GM23338 (cell line): Measurements from ENCODE around the gene NCOA7. TPM values are rescaled to one million over a fixed set of nuclear protein-coding genes. Genes with fewer than 3 reads are reported as not detected.

Experiments
- ATAC-seq: fragments of 200-7000 bp; cut with Tn5 transposase; 3 replicates; pipeline ENCODE4 v1.9.1; 2020
- DNase-seq: peaks from one replicate; pipeline ENCODE4 v3.0.0-alpha.2; 2015; ENCODE audit warnings: low spot score
- H2AFZ ChIP-seq: fragments of 200-600 bp; sonication (generic); 2 replicates; pipeline ENCODE4 v1.8.0; 2016; ENCODE audit warnings: antibody characterized with exemption, mild to moderate bottlenecking, moderate library complexity
- H3F3A ChIP-seq: fragments of 200-600 bp; sonication (generic); replicated peaks from 2 replicates; pipeline ENCODE4 v1.8.0; 2017; ENCODE audit warnings: antibody characterized with exemption, mixed run types, low read depth
- H3K27ac ChIP-seq: fragments of 200-600 bp; sonication (generic); 2 replicates; pipeline ENCODE4 v1.6.1; 2016; ENCODE audit warnings: low read depth
- H3K27me3 ChIP-seq: fragments of 200-600 bp; sonication (generic); 2 replicates; pipeline ENCODE4 v1.8.0; 2016; ENCODE audit warnings: mild to moderate bottlenecking, mixed run types, moderate library complexity; ENCODE audit not compliant: insufficient read depth
- H3K36me3 ChIP-seq: fragments of 200-600 bp; sonication (generic); 2 replicates; pipeline ENCODE4 v1.8.0; 2016; ENCODE audit warnings: mild to moderate bottlenecking; ENCODE audit not compliant: insufficient read depth
- H3K4me1 ChIP-seq: fragments of 200-600 bp; sonication (generic); 2 replicates; pipeline ENCODE4 v1.8.0; 2016; ENCODE audit warnings: mild to moderate bottlenecking, moderate library complexity; ENCODE audit not compliant: insufficient read depth
- H3K4me2 ChIP-seq: fragments of 200-600 bp; sonication (generic); 2 replicates; pipeline ENCODE4 v1.7.1; 2017; ENCODE audit warnings: mixed run types
- H3K4me3 ChIP-seq: fragments of 200-600 bp; sonication (generic); 2 replicates; pipeline ENCODE4 v1.6.1; 2016; ENCODE audit warnings: mixed run types
- H3K79me2 ChIP-seq: fragments of 200-600 bp; sonication (generic); replicated peaks from 2 replicates; pipeline ENCODE4 v1.8.0; 2017; ENCODE audit warnings: mild to moderate bottlenecking; ENCODE audit not compliant: insufficient read depth
- H3K9me2 ChIP-seq: fragments of 200-600 bp; sonication (generic); 2 replicates; pipeline ENCODE4 v1.8.0; 2017; ENCODE audit not compliant: insufficient read depth
- H4K20me1 ChIP-seq: fragments of 200-600 bp; sonication (generic); replicated peaks from 2 replicates; pipeline ENCODE4 v1.8.0; 2017; ENCODE audit warnings: mild to moderate bottlenecking; ENCODE audit not compliant: insufficient read depth
- H3K27ac Mint-ChIP-seq: 2 replicates; pipeline ENCODE4 v1.8.0; 2020; ENCODE audit warnings: inconsistent platforms, mild to moderate bottlenecking, moderate library complexity, mixed read lengths
- H3K27me3 Mint-ChIP-seq: 3 replicates; pipeline ENCODE4 v1.8.0; 2022; ENCODE audit warnings: low read depth, mild to moderate bottlenecking, moderate library complexity, mixed read lengths, inconsistent platforms; ENCODE audit not compliant: insufficient read depth, poor library complexity
- H3K36me3 Mint-ChIP-seq: 3 replicates; pipeline ENCODE4 v1.8.0; 2021; ENCODE audit warnings: low read depth, mild to moderate bottlenecking, inconsistent platforms, moderate library complexity, mixed read lengths
- H3K4me1 Mint-ChIP-seq: 3 replicates; pipeline ENCODE4 v1.8.0; 2020; ENCODE audit warnings: mild to moderate bottlenecking, inconsistent platforms, mixed read lengths
- H3K4me3 Mint-ChIP-seq: 3 replicates; pipeline ENCODE4 v1.8.0; 2021; ENCODE audit warnings: moderate library complexity, mild to moderate bottlenecking, inconsistent platforms, mixed read lengths
- H3K9me3 Mint-ChIP-seq: 3 replicates; pipeline ENCODE4 v1.8.0; 2020; ENCODE audit warnings: moderate library complexity, mild to moderate bottlenecking, inconsistent platforms, mixed read lengths
- CREB1 ChIP-seq: fragments of 250-450 bp; sonication (Bioruptor Pico); IDR thresholded peaks from 2 replicates; pipeline ENCODE4 v1.5.0; 2020; ENCODE audit warnings: low read depth, mild to moderate bottlenecking, moderate library complexity
- EZH2 ChIP-seq: fragments of 200-600 bp; sonication (generic); IDR thresholded peaks from one replicate; pipeline ENCODE4 v1.8.0; 2017; ENCODE audit warnings: antibody characterized with exemption, mild to moderate bottlenecking, low read depth; ENCODE audit not compliant: unreplicated experiment
- EZH2phosphoT487 ChIP-seq: fragments of 200-600 bp; sonication (generic); IDR thresholded peaks from one replicate; pipeline ENCODE4 v1.8.1; 2018; ENCODE audit warnings: antibody characterized with exemption; ENCODE audit not compliant: unreplicated experiment
- POLR2AphosphoS5 ChIP-seq: IDR thresholded peaks from 2 replicates; pipeline ENCODE4 v1.6.1; 2016; ENCODE audit warnings: antibody characterized with exemption, low read depth
- ZNF114 ChIP-seq: fragments of 250-450 bp; sonication (Bioruptor Pico); IDR thresholded peaks from 2 replicates; pipeline ENCODE4 v1.5.0; 2020; ENCODE audit warnings: mild to moderate bottlenecking, moderate library complexity
- ZNF331 ChIP-seq: fragments of 250-450 bp; sonication (Bioruptor Pico); IDR thresholded peaks from 2 replicates; pipeline ENCODE4 v1.5.0; 2020; ENCODE audit warnings: low read depth, mild to moderate bottlenecking, moderate library complexity
- polyA plus RNA-seq: library from polyadenylated mRNA; unstranded; fragments of >200 nt; fragmentation: Nextera tagmentation; extraction: Ambion mirVana; gene quantifications from 2 replicates; pipeline ENCODE4 v1.2.1, GENCODE V29; 2016
- total RNA-seq: library from RNA; depleted of rRNA; stranded (reverse); fragments of >200 nt; shearing (Covaris generic); gene quantifications from 2 replicates; pipeline ENCODE4 v1.2.3, GENCODE V29; 2014
- TF ChIP-seq, protein P1 (sequence below): fragments of 250-450 bp; sonication (Bioruptor Pico); IDR thresholded peaks from 2 replicates; pipeline ENCODE4 v1.5.0; 2020; ENCODE audit warnings: mild to moderate bottlenecking, moderate library complexity
- TF ChIP-seq, protein P2 (sequence below): IDR thresholded peaks from 2 replicates; pipeline ENCODE4 v1.6.1; 2016; ENCODE audit warnings: antibody characterized with exemption
- TF ChIP-seq, protein P3 (sequence below), 2 experiments: fragments of 200-600 bp in 1 of 2; sonication (generic) in 1 of 2; conservative IDR thresholded peaks; 2 replicates each; pipeline versions ENCODE4 v1.5.1 to v1.6.1; 2016 to 2017; ENCODE audit warnings: antibody characterized with exemption in 2 of 2, low read depth in 2 of 2, mild to moderate bottlenecking in 2 of 2, moderate library complexity in 1 of 2

The NCOA7 gene
- total and polyA plus RNA-seq, 2 experiments from 2014 or later: 9.3 to 15.7 TPM

GRCh38 chr6:125867483-125867942, 76.8 kb downstream of the NCOA7 start (continued):
- TF ChIP-seq, protein P1, sequence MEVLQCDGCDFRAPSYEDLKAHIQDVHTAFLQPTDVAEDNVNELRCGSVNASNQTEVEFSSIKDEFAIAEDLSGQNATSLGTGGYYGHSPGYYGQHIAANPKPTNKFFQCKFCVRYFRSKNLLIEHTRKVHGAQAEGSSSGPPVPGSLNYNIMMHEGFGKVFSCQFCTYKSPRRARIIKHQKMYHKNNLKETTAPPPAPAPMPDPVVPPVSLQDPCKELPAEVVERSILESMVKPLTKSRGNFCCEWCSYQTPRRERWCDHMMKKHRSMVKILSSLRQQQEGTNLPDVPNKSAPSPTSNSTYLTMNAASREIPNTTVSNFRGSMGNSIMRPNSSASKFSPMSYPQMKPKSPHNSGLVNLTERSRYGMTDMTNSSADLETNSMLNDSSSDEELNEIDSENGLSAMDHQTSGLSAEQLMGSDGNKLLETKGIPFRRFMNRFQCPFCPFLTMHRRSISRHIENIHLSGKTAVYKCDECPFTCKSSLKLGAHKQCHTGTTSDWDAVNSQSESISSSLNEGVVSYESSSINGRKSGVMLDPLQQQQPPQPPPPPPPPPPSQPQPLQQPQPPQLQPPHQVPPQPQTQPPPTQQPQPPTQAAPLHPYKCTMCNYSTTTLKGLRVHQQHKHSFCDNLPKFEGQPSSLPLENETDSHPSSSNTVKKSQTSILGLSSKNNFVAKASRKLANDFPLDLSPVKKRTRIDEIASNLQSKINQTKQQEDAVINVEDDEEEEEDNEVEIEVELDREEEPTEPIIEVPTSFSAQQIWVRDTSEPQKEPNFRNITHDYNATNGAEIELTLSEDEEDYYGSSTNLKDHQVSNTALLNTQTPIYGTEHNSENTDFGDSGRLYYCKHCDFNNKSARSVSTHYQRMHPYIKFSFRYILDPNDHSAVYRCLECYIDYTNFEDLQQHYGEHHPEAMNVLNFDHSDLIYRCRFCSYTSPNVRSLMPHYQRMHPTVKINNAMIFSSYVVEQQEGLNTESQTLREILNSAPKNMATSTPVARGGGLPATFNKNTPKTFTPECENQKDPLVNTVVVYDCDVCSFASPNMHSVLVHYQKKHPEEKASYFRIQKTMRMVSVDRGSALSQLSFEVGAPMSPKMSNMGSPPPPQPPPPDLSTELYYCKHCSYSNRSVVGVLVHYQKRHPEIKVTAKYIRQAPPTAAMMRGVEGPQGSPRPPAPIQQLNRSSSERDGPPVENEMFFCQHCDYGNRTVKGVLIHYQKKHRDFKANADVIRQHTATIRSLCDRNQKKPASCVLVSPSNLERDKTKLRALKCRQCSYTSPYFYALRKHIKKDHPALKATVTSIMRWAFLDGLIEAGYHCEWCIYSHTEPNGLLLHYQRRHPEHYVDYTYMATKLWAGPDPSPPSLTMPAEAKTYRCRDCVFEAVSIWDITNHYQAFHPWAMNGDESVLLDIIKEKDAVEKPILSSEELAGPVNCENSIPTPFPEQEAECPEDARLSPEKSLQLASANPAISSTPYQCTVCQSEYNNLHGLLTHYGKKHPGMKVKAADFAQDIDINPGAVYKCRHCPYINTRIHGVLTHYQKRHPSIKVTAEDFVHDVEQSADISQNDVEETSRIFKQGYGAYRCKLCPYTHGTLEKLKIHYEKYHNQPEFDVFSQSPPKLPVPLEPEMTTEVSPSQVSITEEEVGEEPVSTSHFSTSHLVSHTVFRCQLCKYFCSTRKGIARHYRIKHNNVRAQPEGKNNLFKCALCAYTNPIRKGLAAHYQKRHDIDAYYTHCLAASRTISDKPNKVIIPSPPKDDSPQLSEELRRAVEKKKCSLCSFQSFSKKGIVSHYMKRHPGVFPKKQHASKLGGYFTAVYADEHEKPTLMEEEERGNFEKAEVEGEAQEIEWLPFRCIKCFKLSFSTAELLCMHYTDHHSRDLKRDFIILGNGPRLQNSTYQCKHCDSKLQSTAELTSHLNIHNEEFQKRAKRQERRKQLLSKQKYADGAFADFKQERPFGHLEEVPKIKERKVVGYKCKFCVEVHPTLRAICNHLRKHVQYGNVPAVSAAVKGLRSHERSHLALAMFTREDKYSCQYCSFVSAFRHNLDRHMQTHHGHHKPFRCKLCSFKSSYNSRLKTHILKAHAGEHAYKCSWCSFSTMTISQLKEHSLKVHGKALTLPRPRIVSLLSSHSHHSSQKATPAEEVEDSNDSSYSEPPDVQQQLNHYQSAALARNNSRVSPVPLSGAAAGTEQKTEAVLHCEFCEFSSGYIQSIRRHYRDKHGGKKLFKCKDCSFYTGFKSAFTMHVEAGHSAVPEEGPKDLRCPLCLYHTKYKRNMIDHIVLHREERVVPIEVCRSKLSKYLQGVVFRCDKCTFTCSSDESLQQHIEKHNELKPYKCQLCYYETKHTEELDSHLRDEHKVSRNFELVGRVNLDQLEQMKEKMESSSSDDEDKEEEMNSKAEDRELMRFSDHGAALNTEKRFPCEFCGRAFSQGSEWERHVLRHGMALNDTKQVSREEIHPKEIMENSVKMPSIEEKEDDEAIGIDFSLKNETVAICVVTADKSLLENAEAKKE: no peak

DNA sequence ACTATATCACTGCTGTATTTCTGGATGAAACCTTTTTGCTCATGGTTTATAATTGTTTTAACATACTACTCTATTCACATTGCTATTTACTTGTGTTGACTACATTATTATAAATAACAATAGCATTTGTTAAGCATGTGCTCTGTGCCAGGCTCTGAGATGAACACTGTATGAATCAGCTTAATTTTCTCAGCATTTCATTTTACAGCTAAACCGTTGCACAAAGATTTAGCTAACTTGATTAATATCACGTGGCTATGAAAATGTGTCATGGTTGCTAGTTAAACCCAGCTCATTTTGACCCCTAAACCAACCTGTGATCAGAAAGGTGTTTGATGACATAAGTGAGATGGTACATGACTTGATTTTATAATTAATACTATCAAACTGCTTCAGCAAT, 77.5 kb downstream of the NCOA7 start:
- no peaks in the 10 kb centered on the region for H3K9me3 Mint-ChIP-seq
- H3K27me3 ChIP-seq: no peaks in the 10 kb centered on the region
- peak overlapping the region; percentile 12 for H3K4me2 ChIP-seq
- no peaks in the 10 kb centered on the region for H3K36me3 Mint-ChIP-seq
- peaks cover 2% of the 10 kb centered on the region for H3K27me3 Mint-ChIP-seq
- H4K20me1 ChIP-seq: no peaks in the 10 kb centered on the region
- H3K4me3 ChIP-seq: peak overlapping the region; percentile 1; the same call in 1 of the 2 replicates
- no peak overlapping the region for H3K27ac ChIP-seq
- DNase-seq (no peak), ATAC-seq (no peak)
- H3K27ac Mint-ChIP-seq: no peak overlapping the region
- no peaks in the 10 kb centered on the region; the same call in 1 of the 2 replicates for H3K9me2 ChIP-seq
- H3K4me1 Mint-ChIP-seq: peaks cover 8% of the 10 kb centered on the region
- no peak overlapping the region for H3K4me3 Mint-ChIP-seq
- H2AFZ ChIP-seq: no peak overlapping the region
- H3F3A ChIP-seq: no peaks in the 10 kb centered on the region
- H3K4me1 ChIP-seq: peaks cover 16% of the 10 kb centered on the region
- no peaks in the 10 kb centered on the region for H3K79me2 ChIP-seq
- H3K36me3 ChIP-seq: no peaks in the 10 kb centered on the region
- no peak for TF ChIP-seq EZH2
- TF ChIP-seq ZNF114 (CRISPR knock-in tag): no peak
- TF ChIP-seq EZH2phosphoT487: no peak
- no peak for TF ChIP-seq POLR2AphosphoS5
- no peak for TF ChIP-seq ZNF331
- TF ChIP-seq CREB1: no peak
- TF ChIP-seq, protein P2, sequence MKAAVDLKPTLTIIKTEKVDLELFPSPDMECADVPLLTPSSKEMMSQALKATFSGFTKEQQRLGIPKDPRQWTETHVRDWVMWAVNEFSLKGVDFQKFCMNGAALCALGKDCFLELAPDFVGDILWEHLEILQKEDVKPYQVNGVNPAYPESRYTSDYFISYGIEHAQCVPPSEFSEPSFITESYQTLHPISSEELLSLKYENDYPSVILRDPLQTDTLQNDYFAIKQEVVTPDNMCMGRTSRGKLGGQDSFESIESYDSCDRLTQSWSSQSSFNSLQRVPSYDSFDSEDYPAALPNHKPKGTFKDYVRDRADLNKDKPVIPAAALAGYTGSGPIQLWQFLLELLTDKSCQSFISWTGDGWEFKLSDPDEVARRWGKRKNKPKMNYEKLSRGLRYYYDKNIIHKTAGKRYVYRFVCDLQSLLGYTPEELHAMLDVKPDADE: no peak
- TF ChIP-seq, protein P3, sequence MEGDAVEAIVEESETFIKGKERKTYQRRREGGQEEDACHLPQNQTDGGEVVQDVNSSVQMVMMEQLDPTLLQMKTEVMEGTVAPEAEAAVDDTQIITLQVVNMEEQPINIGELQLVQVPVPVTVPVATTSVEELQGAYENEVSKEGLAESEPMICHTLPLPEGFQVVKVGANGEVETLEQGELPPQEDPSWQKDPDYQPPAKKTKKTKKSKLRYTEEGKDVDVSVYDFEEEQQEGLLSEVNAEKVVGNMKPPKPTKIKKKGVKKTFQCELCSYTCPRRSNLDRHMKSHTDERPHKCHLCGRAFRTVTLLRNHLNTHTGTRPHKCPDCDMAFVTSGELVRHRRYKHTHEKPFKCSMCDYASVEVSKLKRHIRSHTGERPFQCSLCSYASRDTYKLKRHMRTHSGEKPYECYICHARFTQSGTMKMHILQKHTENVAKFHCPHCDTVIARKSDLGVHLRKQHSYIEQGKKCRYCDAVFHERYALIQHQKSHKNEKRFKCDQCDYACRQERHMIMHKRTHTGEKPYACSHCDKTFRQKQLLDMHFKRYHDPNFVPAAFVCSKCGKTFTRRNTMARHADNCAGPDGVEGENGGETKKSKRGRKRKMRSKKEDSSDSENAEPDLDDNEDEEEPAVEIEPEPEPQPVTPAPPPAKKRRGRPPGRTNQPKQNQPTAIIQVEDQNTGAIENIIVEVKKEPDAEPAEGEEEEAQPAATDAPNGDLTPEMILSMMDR (conservative IDR thresholded peaks at IDR 0.05; ENCODE audit: low read depth in 2 of 2): no peak
